ENCODE data around the gene BTG3. TPM values are rescaled to one million over a fixed set of nuclear protein-coding genes. Genes with fewer than 3 reads are reported as not detected.

BTG3 gene
- total and polyA plus RNA-seq, 9 of the 15 experiments (the other 6 are each of a cell fraction or from before 2014, with no cell fraction given): 11.7 to 43.0 (median 29.7) TPM

DNA sequence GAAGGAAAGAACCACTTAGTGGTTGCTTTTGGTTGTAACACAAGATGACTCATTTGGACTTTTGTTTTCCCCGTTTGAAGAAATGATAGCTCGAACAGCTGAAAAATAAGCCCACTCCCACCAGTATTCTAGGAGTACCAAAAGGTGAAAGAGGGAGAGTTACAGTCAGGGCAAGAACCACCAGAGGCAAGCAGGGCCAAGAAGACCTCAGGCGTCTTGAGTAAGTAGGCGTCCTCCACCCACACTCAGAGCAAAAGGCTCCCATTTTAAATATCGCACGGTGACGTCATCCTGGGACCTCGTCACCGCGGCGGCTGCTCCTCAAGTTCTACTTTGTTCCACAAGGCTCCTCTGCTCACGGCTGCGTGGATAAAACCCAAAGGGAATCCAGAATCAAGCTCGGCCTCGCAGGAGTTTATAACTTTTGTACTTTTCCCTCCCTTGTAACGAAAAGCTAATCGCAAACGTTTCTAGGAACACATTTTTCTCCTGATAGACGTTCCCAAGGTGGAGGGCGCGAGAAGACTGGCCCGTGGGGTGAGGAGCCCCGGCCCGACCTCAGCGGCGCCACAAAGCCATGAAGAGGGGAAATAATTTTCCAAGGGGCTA is 1.2 kb downstream of the BTG3 start (continued):
- TF ChIP-seq, protein P1, sequence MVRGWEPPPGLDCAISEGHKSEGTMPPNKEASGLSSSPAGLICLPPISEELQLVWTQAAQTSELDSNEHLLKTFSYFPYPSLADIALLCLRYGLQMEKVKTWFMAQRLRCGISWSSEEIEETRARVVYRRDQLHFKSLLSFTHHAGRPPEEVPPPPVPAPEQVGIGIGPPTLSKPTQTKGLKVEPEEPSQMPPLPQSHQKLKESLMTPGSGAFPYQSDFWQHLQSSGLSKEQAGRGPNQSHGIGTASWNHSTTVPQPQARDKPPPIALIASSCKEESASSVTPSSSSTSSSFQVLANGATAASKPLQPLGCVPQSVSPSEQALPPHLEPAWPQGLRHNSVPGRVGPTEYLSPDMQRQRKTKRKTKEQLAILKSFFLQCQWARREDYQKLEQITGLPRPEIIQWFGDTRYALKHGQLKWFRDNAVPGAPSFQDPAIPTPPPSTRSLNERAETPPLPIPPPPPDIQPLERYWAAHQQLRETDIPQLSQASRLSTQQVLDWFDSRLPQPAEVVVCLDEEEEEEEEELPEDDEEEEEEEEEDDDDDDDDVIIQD (CRISPR knock-in tag; IDR thresholded peaks at IDR 0.05): no peak
- TF ChIP-seq ZNF175 (CRISPR knock-in tag; IDR thresholded peaks at IDR 0.05; ENCODE audit: low read depth) (peak; percentile 6; the same call in 1 of the 2 replicates), ZNF224 (CRISPR knock-in tag; IDR thresholded peaks at IDR 0.05) (no peak), NR1H2 (CRISPR knock-in tag; IDR thresholded peaks at IDR 0.05) (no peak), ZNF589 (CRISPR knock-in tag; IDR thresholded peaks at IDR 0.05; ENCODE audit: low read depth) (no peak), ZFX (CRISPR knock-in tag; IDR thresholded peaks at IDR 0.05) (peak; percentile 61), ZNF740 (CRISPR knock-in tag; IDR thresholded peaks at IDR 0.05) (no peak), ZNF740 (tag; IDR thresholded peaks at IDR 0.05) (no peak), ZNF395 (CRISPR knock-in tag; IDR thresholded peaks at IDR 0.05) (0 out of 2 replicates have a peak, but pooled peaks have one; percentile 35), ARID1B (IDR thresholded peaks at IDR 0.05) (0 out of 2 replicates have a peak, but pooled peaks have one; percentile 36), GATA2 (CRISPR knock-in tag; IDR thresholded peaks at IDR 0.05) (no peak), GATAD2A (IDR thresholded peaks at IDR 0.05) (no peak), ZNF785 (CRISPR knock-in tag; IDR thresholded peaks at IDR 0.05) (no peak), ZNF232 (CRISPR knock-in tag; IDR thresholded peaks at IDR 0.05) (no peak), ZNF57 (CRISPR knock-in tag; IDR thresholded peaks at IDR 0.05) (no peak), CBX2 (IDR thresholded peaks at IDR 0.05; ENCODE audit: insufficient read depth, low read length, poor library complexity, severe bottlenecking) (no peak), ETS2 (tag; IDR thresholded peaks at IDR 0.05; ENCODE audit: borderline replicate concordance, poor library complexity, severe bottlenecking) (no peak), SMAD1 (IDR thresholded peaks at IDR 0.05; ENCODE audit: low read depth, low read length, partially characterized antibody) (no peak)
- TF ChIP-seq, protein P2, sequence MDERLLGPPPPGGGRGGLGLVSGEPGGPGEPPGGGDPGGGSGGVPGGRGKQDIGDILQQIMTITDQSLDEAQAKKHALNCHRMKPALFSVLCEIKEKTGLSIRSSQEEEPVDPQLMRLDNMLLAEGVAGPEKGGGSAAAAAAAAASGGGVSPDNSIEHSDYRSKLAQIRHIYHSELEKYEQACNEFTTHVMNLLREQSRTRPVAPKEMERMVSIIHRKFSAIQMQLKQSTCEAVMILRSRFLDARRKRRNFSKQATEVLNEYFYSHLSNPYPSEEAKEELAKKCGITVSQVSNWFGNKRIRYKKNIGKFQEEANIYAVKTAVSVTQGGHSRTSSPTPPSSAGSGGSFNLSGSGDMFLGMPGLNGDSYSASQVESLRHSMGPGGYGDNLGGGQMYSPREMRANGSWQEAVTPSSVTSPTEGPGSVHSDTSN (CRISPR knock-in tag; IDR thresholded peaks at IDR 0.05; ENCODE audit: low read depth): no peak
- TF ChIP-seq, protein P2 (tag; conservative IDR thresholded peaks at IDR 0.05; ENCODE audit: low read depth): no peak

Data from K562 (cell line).